ENCODE data around the gene ADARB2. TPM values are rescaled to one million over a fixed set of nuclear protein-coding genes. Genes with fewer than 3 reads are reported as not detected.

The ADARB2 gene
- total RNA-seq, 3 donors from 2014 or later (not counting 1 experiment from before 2014, with no cell fraction given), result 0.27 to 0.78 (median 0.40) TPM

- H3K27me3 Mint-ChIP-seq (ENCODE audit: low read depth in 2 of 2), result peaks cover 0 to 4% of the 10 kb centered on the region in 2 donors
- intact Hi-C loops (cut with micrococcal nuclease), result no loop called here
- no peak overlapping the region for H3K4me3 Mint-ChIP-seq
- no peaks in the 10 kb centered on the region for H3K9me3 Mint-ChIP-seq
- WGBS (ENCODE audit: insufficient coverage), result 85% methylated on average over 6 of the region's 7 CpGs
- H3K4me1 Mint-ChIP-seq, result no peaks in the 10 kb centered on the region
- Histone ChIP-seq H3K36me3 (ENCODE audit: control insufficient read depth, insufficient read depth, low read length) (no peaks in the 10 kb centered on the region), H3K27ac (ENCODE audit: low read length) (no peak overlapping the region), H3K27me3 (ENCODE audit: control insufficient read depth, insufficient read depth, low read length) (no peaks in the 10 kb centered on the region), H3K4me3 (ENCODE audit: low read length) (no peak overlapping the region), H3K4me1 (ENCODE audit: control insufficient read depth, insufficient read depth, low read length) (no peaks in the 10 kb centered on the region), H3K9me3 (ENCODE audit: control insufficient read depth, insufficient read depth, low read length) (no peaks in the 10 kb centered on the region)
- ATAC-seq (no peak), DNase-seq (no peak)
- no peak for TF ChIP-seq CTCF (IDR thresholded peaks at IDR 0.05)
- H3K36me3 Mint-ChIP-seq, result no peaks in the 10 kb centered on the region
- H3K27ac Mint-ChIP-seq, result no peak overlapping the region
Observed at GRCh38 chr10:1524540-1524939, 212.8 kb downstream of the ADARB2 start.

GRCh38 chr10:1523221-1523620 lies 214.1 kb downstream of the ADARB2 start:
- 65% methylated on average over 8 of the region's 8 CpGs for WGBS (ENCODE audit: insufficient coverage)
- ATAC-seq (no peak), DNase-seq (no peak)
- no peaks in the 10 kb centered on the region for H3K4me1 Mint-ChIP-seq
- no peaks in the 10 kb centered on the region for H3K4me1 ChIP-seq (ENCODE audit: control insufficient read depth, insufficient read depth, low read length)
- no peaks in the 10 kb centered on the region for H3K36me3 Mint-ChIP-seq
- H3K27me3 Mint-ChIP-seq (ENCODE audit: low read depth in 2 of 2), result peaks cover 0 to 4% of the 10 kb centered on the region in 2 donors
- no peaks in the 10 kb centered on the region for H3K27me3 ChIP-seq (ENCODE audit: control insufficient read depth, insufficient read depth, low read length)
- intact Hi-C loops (cut with micrococcal nuclease), result no loop called here
- no peak overlapping the region for H3K4me3 Mint-ChIP-seq
- no peak overlapping the region for H3K27ac Mint-ChIP-seq
- no peak for TF ChIP-seq CTCF (IDR thresholded peaks at IDR 0.05)
- no peaks in the 10 kb centered on the region for H3K9me3 Mint-ChIP-seq
- no peak overlapping the region for H3K4me3 ChIP-seq (ENCODE audit: low read length)
- H3K36me3 ChIP-seq (ENCODE audit: control insufficient read depth, insufficient read depth, low read length), result no peaks in the 10 kb centered on the region
- H3K9me3 ChIP-seq (ENCODE audit: control insufficient read depth, insufficient read depth, low read length), result no peaks in the 10 kb centered on the region
- H3K27ac ChIP-seq (ENCODE audit: low read length), result no peak overlapping the region

- H3K27ac ChIP-seq (ENCODE audit: low read length), result no peak overlapping the region
- DNase-seq, result no peak
- Mint-ChIP-seq H3K9me3 (no peaks in the 10 kb centered on the region), H3K27ac (no peak overlapping the region), H3K4me3 (no peak overlapping the region), H3K4me1 (no peaks in the 10 kb centered on the region), H3K36me3 (no peaks in the 10 kb centered on the region), H3K27me3 (ENCODE audit: low read depth in 2 of 2) (peaks cover 0 to 4% of the 10 kb centered on the region in 2 donors)
- H3K9me3 ChIP-seq (ENCODE audit: control insufficient read depth, insufficient read depth, low read length), result no peaks in the 10 kb centered on the region
- H3K27me3 ChIP-seq (ENCODE audit: control insufficient read depth, insufficient read depth, low read length), result no peaks in the 10 kb centered on the region
- no peaks in the 10 kb centered on the region for H3K36me3 ChIP-seq (ENCODE audit: control insufficient read depth, insufficient read depth, low read length)
- no peaks in the 10 kb centered on the region for H3K4me1 ChIP-seq (ENCODE audit: control insufficient read depth, insufficient read depth, low read length)
- 70% methylated on average over 4 of the region's 4 CpGs for WGBS (ENCODE audit: insufficient coverage)
- H3K4me3 ChIP-seq (ENCODE audit: low read length), result no peak overlapping the region
- intact Hi-C loops (cut with micrococcal nuclease), result no loop called here
- no peak for ATAC-seq
- TF ChIP-seq CTCF (IDR thresholded peaks at IDR 0.05), result no peak
Observed at GRCh38 chr10:1522237-1522636, 215.1 kb downstream of the ADARB2 start.

GRCh38 chr10:1521741-1522140 lies 215.6 kb downstream of the ADARB2 start:
- no peaks in the 10 kb centered on the region for H3K4me1 ChIP-seq (ENCODE audit: control insufficient read depth, insufficient read depth, low read length)
- 94% methylated on average over 5 of the region's 6 CpGs for WGBS (ENCODE audit: insufficient coverage)
- no peaks in the 10 kb centered on the region for H3K4me1 Mint-ChIP-seq

More at GRCh38 chr10:1521741-1522140, 215.6 kb downstream of the ADARB2 start:
- Histone ChIP-seq H3K36me3 (ENCODE audit: control insufficient read depth, insufficient read depth, low read length) (no peaks in the 10 kb centered on the region), H3K4me3 (ENCODE audit: low read length) (no peak overlapping the region), H3K27ac (ENCODE audit: low read length) (no peak overlapping the region), H3K9me3 (ENCODE audit: control insufficient read depth, insufficient read depth, low read length) (no peaks in the 10 kb centered on the region), H3K27me3 (ENCODE audit: control insufficient read depth, insufficient read depth, low read length) (no peaks in the 10 kb centered on the region)
- H3K4me3 Mint-ChIP-seq, result no peak overlapping the region
- no peak for TF ChIP-seq CTCF (IDR thresholded peaks at IDR 0.05)
- DNase-seq, result no peak
- no peaks in the 10 kb centered on the region for H3K9me3 Mint-ChIP-seq
- no peaks in the 10 kb centered on the region for H3K36me3 Mint-ChIP-seq
- intact Hi-C loops (cut with micrococcal nuclease), result no loop called here
- ATAC-seq, result no peak
- peaks cover 0 to 4% of the 10 kb centered on the region in 2 donors for H3K27me3 Mint-ChIP-seq (ENCODE audit: low read depth in 2 of 2)
- H3K27ac Mint-ChIP-seq, result no peak overlapping the region
